VCaP (cell line): ENCODE data around the gene B3GALT6.

Source experiments
- H3K27ac ChIP-seq: fragments of 450-650 bp; 2 replicates; pipeline ENCODE4 v1.5.1; 2017
- TF ChIP-seq, protein P1 (sequence below): fragments of 450-650 bp; conservative IDR thresholded peaks from 2 replicates; pipeline ENCODE4 v1.5.1; 2017; ENCODE audit warnings: mild to moderate bottlenecking, moderate library complexity

The B3GALT6 gene

DNA sequence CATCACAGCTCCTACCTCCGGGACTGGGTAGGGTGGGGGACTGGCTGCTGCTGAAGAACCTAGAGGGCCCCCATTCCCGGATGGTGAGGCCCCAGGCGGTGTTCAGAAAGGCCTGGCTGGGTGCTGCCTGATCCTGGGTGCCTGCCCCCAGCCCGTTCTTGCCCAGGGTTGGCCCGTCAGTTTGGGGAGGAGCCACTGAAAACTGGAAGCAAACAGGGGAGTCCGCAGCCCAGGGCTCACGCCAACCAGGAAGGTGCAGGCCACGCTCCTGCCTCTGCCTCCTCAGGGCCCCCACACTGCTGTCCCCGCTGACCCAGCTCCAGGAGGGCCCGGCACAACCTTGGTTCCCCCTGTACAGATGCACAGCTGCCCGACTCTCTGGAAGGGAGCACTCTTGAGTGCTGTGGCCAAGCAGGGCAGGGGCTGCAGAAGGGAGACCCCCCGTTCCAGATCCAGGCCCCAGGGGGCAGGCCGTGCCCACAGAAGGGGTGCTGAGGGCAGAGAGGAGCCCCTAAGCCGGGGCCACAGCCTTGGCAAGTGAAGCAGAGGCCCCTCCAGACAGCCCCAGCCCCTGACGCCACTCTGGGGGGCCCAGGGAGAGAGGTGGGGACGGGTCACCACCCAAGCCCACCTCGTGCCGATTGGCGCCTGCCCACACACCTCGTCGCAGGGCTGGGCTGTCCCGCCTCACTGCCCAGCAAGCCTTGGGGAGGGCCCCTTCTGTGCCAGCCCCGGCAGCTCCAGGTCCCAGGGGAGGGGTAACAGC, 9.0 kb downstream of the B3GALT6 start:
- no peak overlapping the region for H3K27ac ChIP-seq
- TF ChIP-seq, protein P1, sequence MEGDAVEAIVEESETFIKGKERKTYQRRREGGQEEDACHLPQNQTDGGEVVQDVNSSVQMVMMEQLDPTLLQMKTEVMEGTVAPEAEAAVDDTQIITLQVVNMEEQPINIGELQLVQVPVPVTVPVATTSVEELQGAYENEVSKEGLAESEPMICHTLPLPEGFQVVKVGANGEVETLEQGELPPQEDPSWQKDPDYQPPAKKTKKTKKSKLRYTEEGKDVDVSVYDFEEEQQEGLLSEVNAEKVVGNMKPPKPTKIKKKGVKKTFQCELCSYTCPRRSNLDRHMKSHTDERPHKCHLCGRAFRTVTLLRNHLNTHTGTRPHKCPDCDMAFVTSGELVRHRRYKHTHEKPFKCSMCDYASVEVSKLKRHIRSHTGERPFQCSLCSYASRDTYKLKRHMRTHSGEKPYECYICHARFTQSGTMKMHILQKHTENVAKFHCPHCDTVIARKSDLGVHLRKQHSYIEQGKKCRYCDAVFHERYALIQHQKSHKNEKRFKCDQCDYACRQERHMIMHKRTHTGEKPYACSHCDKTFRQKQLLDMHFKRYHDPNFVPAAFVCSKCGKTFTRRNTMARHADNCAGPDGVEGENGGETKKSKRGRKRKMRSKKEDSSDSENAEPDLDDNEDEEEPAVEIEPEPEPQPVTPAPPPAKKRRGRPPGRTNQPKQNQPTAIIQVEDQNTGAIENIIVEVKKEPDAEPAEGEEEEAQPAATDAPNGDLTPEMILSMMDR, result no peak

DNA sequence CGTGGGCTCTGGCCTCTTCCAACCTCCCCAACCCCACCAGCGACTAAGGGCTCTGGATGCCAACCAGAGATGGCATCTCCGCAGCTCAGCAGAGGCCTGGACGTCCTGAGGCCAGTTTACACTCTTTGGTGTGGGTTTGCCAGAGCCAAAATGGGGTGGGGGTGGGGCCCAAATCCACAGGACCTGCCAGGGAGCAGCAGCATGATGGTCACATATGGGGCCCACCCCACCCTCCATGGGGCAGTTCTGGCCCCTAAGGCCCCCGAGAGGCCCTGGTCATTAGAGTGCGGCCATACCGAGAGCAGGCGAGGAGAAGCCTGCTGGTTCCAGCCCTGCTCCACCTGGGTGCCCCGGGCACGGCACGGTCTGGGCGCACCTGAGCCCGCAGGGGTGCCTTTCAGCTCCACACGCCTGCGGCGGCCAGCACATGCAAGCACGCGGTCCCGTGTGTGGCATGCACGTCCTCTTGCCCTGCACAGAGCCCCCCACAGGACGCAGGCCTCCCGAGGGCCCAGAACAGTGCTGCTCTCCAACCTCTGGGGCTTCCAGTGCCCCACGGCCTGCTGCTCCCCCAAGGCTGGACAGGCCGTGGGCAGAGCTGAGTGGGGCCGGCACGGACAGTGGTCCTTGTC, 9.7 kb downstream of the B3GALT6 start:
- TF ChIP-seq, protein P1, result no peak
- no peak overlapping the region for H3K27ac ChIP-seq

DNA sequence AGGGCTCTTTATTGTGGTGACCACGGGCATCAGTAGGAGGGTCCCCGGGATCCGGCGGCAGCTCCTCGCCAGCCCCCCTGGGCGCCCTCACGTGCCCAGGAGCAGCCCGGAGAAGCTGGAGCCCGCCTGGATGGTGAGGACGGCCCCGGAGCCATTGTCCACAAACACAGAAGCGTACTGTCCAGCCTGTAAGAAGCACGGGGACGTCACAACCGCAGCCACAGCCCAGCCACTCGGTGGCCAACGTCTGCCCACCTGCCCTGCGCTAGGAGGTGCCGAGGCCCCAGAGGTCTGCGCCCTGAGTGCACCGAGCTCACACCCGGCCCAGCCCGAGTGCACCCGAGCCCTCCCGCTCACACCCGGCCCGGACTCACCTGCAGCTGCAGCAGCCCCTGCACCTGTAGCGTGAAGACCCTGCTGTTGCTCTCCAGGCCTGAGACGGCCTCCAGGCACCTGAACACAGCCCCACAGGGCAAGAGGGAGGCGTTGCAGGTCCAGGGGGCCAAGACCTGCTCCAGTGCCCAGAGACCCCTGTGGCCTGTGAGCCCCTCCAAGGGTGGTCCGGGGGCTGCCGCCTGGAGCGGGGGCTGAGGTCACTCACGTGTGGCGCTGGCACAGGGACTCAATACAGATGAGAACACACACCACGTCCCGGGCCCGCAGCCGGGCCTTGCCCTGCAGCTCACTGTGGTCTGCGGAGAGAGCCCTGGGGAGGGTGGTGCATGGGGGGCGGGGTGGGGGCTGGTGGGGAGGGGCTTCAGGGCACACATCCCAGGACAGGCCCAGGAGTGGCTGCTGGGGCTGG, 10.6 kb downstream of the B3GALT6 start:
- TF ChIP-seq, protein P1, result no peak
- H3K27ac ChIP-seq, result no peak overlapping the region

DNA sequence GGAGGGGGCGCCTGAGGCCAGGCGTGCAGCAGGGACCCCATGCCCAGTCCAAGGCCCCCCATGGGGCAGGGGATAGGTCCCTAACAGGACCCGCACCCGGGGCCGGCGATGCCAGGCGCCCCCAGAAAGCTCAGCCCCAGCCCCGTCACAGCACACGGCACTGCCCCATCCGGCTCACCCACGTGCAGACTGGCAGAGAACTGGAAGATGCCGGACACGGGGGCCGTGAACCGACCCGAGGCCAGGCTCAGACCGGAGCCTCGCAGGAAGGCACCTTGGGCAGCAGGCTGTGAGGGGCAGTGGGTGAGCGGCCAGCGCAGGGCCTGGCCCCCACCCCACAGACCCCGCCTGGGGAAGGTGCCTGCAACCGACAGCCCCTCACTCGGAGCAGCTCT, 11.2 kb downstream of the B3GALT6 start:
- H3K27ac ChIP-seq, result no peak overlapping the region
- TF ChIP-seq, protein P1, result no peak

DNA sequence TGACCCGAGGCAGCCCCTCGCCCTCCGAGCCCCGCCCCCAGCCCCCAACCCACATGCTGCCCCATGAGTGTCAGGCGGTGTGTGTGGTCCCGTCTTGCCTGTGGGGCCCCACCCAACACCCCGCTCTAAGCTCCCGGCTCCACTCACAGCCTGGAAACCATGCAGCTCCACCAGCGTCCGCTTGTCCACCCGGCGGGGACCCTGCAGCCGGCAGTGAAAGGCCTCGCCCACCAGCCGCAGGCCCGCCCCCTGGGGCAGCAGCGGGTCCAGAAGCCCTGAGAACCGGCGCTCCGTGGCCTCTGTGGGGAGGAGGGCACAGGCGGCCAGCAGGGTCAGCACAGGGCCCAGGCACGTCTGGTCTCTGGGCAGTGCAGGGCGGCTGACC, 11.8 kb downstream of the B3GALT6 start:
- TF ChIP-seq, protein P1, result no peak
- H3K27ac ChIP-seq, result no peak overlapping the region

DNA sequence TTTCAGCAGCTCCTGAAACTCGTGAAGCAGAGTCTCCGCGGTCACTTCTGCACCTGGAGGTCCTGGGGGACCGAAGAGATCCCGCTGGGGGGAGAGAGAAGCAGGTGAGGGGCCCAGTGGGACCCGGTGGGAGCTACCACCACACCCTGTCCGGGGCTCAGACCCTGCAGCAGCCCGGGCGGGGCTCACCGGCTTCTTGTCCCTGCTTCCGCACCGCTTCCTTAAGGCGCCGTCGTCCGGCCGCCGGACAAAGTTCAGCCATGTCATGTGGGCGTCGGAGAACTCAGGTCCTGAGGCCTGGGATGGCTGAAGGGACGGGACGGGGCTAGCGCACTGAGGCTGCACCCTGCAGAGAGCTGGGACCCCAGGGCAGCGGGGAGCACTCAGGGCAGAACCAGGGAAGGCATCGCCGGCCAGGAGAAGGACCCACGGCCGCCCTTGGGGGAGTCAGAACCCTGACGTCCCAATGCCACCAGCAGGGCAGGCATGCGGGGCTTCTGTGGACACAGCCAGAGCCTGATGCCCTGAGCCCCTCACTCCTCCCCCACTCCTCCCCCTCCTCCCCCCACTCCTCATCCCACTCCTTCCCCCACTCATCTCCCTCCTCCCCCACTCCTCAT, 12.3 kb downstream of the B3GALT6 start:
- no peak overlapping the region for H3K27ac ChIP-seq
- TF ChIP-seq, protein P1, result no peak
